SU-DHL-6 (cell line): Measurements from ENCODE around the gene PPP1R8.

ENCODE experiments used
- CTCF ChIP-seq: fragments of 200-600 bp; sonication (generic); IDR thresholded peaks from one replicate; pipeline ENCODE4 v1.5.1; 2017; ENCODE audit warnings: antibody characterized with exemption, mild to moderate bottlenecking, low read length, moderate library complexity; ENCODE audit not compliant: insufficient read depth, poor library complexity, severe bottlenecking
- EZH2phosphoT487 ChIP-seq: fragments of 200-600 bp; sonication (generic), shearing (Covaris generic); conservative IDR thresholded peaks from 2 replicates; pipeline ENCODE4 v1.6.1; 2018; ENCODE audit warnings: mild to moderate bottlenecking, antibody characterized with exemption, low read length, moderate library complexity, mixed read lengths

- TF ChIP-seq CTCF = no peak
- no peak for TF ChIP-seq EZH2phosphoT487
Observed at GRCh38 chr1:27795601-27796000, 35.0 kb upstream of the PPP1R8 start.
